Lower lobe of right lung (tissue), 2 donors: ENCODE data around the gene GMPR. TPM values are rescaled to one million over a fixed set of nuclear protein-coding genes. Genes with fewer than 3 reads are reported as not detected.

Source experiments
- ATAC-seq, 2 donors: fragments of 200-7000 bp; cut with Tn5 transposase; one replicate each; pipeline ENCODE4 v1.9.1; 2020 to 2022; ENCODE audit warnings: mild to moderate bottlenecking in 2 of 2, moderate library complexity in 2 of 2
- DNase-seq: peaks from one replicate; pipeline ENCODE4 v3.0.0-alpha.2; 2020
- H3K27ac ChIP-seq: fragments of 200-600 bp; one replicate; pipeline ENCODE4 v1.8.0; 2022
- H3K27me3 ChIP-seq: fragments of 200-600 bp; one replicate; pipeline ENCODE4 v1.8.0; 2022; ENCODE audit warnings: low read depth
- H3K36me3 ChIP-seq: fragments of 200-600 bp; one replicate; pipeline ENCODE4 v1.8.0; 2022; ENCODE audit warnings: mild to moderate bottlenecking
- H3K4me1 ChIP-seq: fragments of 200-600 bp; one replicate; pipeline ENCODE4 v1.8.0; 2022
- H3K4me3 ChIP-seq: fragments of 200-600 bp; one replicate; pipeline ENCODE4 v1.8.0; 2022; ENCODE audit warnings: mild to moderate bottlenecking
- H3K9me3 ChIP-seq: fragments of 200-600 bp; one replicate; pipeline ENCODE4 v1.8.0; 2022
- CTCF ChIP-seq: fragments of 200-600 bp; IDR thresholded peaks from one replicate; pipeline ENCODE4 v1.8.0; 2022; ENCODE audit warnings: antibody characterized with exemption, mild to moderate bottlenecking
- intact Hi-C: fragments of 100-400 bp; cut with DNase I; formaldehyde crosslinking; loops from one replicate; pipeline ENCODE4 v1.11.0; 2022
- total RNA-seq: library from RNA; stranded (reverse); fragmentation: NEBNext Ultra II Directional; extraction: Animal tissue kit (Norgen Biotek cat#: 25700); gene quantifications from one replicate; pipeline ENCODE4 v1.2.1, GENCODE V29; 2021
- donor health status: DM: no; HTN: yes; CAD: no; lungs with severe emphysema.

GMPR gene
- total RNA-seq, 1 donor from 2014 or later = 22.5 TPM

GRCh38 chr6:16322666-16323312 lies 84.4 kb downstream of the GMPR start:
- peak; percentile 68 to 70 for ATAC-seq
- intact Hi-C loops = no loop called here
- no peak for DNase-seq
- no peaks in the 10 kb centered on the region for H3K9me3 ChIP-seq
- H3K4me1 ChIP-seq = peaks cover 56% of the 10 kb centered on the region
- no peak overlapping the region for H3K4me3 ChIP-seq
- no peaks in the 10 kb centered on the region for H3K27me3 ChIP-seq
- no peak for TF ChIP-seq CTCF
- H3K36me3 ChIP-seq = peaks cover 36% of the 10 kb centered on the region
- peak overlapping the region; percentile 62 for H3K27ac ChIP-seq

GRCh38 chr6:16324184-16324583 lies 85.8 kb downstream of the GMPR start:
- H3K36me3 ChIP-seq = peaks cover 43% of the 10 kb centered on the region
- TF ChIP-seq CTCF = no peak
- H3K9me3 ChIP-seq = no peaks in the 10 kb centered on the region
- no peak overlapping the region for H3K4me3 ChIP-seq
- ATAC-seq = no peak
- no peak overlapping the region for H3K27ac ChIP-seq
- no peaks in the 10 kb centered on the region for H3K27me3 ChIP-seq
- intact Hi-C loops = no loop called here
- no peak for DNase-seq
- H3K4me1 ChIP-seq = peaks cover 45% of the 10 kb centered on the region

GRCh38 chr6:16324606-16325225 lies 86.3 kb downstream of the GMPR start:
- H3K27me3 ChIP-seq = no peaks in the 10 kb centered on the region
- H3K36me3 ChIP-seq = peaks cover 43% of the 10 kb centered on the region
- H3K4me1 ChIP-seq = peaks cover 39% of the 10 kb centered on the region
- intact Hi-C loops = no loop called here
- DNase-seq = no peak
- H3K9me3 ChIP-seq = no peaks in the 10 kb centered on the region
- H3K27ac ChIP-seq = no peak overlapping the region
- H3K4me3 ChIP-seq = no peak overlapping the region
- no peak for TF ChIP-seq CTCF
- no peak for ATAC-seq

- no peak for TF ChIP-seq CTCF
- Histone ChIP-seq H3K36me3 (peaks cover 37% of the 10 kb centered on the region), H3K27ac (no peak overlapping the region), H3K27me3 (no peaks in the 10 kb centered on the region), H3K4me3 (no peak overlapping the region), H3K9me3 (no peaks in the 10 kb centered on the region), H3K4me1 (peaks cover 23% of the 10 kb centered on the region)
- intact Hi-C loops = no loop called here
- ATAC-seq (no peak), DNase-seq (no peak)
Observed at GRCh38 chr6:16326531-16326930, 88.1 kb downstream of the GMPR start.

GRCh38 chr6:16326971-16327776 lies 88.8 kb downstream of the GMPR start:
- no peaks in the 10 kb centered on the region for H3K9me3 ChIP-seq
- no peak overlapping the region for H3K4me3 ChIP-seq
- H3K36me3 ChIP-seq = peaks cover 36% of the 10 kb centered on the region
- peaks cover 24% of the 10 kb centered on the region for H3K4me1 ChIP-seq
- no peak overlapping the region for H3K27ac ChIP-seq
- ATAC-seq (no peak), DNase-seq (no peak)
- no peak for TF ChIP-seq CTCF
- H3K27me3 ChIP-seq = no peaks in the 10 kb centered on the region
- intact Hi-C loops = no loop called here
